GM12872 (cell line): ENCODE results near the gene PPP1R1B.

ENCODE experiments used
- CTCF ChIP-seq: IDR thresholded peaks from 3 replicates; pipeline ENCODE4 v1.5.1; 2011; ENCODE audit warnings: low read depth, mild to moderate bottlenecking, low read length, moderate library complexity; ENCODE audit not compliant: insufficient read depth

The PPP1R1B gene

GRCh38 chr17:39655105-39655504 lies 28.4 kb downstream of the PPP1R1B start:
- no peak for TF ChIP-seq CTCF

GRCh38 chr17:39658346-39658745 lies 31.6 kb downstream of the PPP1R1B start:
- TF ChIP-seq CTCF, result no peak

- TF ChIP-seq CTCF, result no peak
Observed at GRCh38 chr17:39658760-39659159, 32.0 kb downstream of the PPP1R1B start.

- TF ChIP-seq CTCF, result no peak
Observed at GRCh38 chr17:39659279-39660010, 32.7 kb downstream of the PPP1R1B start.

- TF ChIP-seq CTCF, result no peak
Observed at GRCh38 chr17:39660011-39660360, 33.2 kb downstream of the PPP1R1B start.

- no peak for TF ChIP-seq CTCF
Observed at GRCh38 chr17:39660397-39661385, 33.9 kb downstream of the PPP1R1B start.

- no peak for TF ChIP-seq CTCF
Observed at GRCh38 chr17:39661744-39662541, 35.2 kb downstream of the PPP1R1B start.
